ENCODE measurements around the gene ACOX1. TPM values are rescaled to one million over a fixed set of nuclear protein-coding genes. Genes with fewer than 3 reads are reported as not detected.
A peak's percentile ranks its signal among the peaks of the same experiment; 100 is the strongest.

ACOX1 gene
- total RNA-seq, 1 donor from 2014 or later = 64.6 TPM

- intact Hi-C loops (cut with DNase I) = no loop called here
- DNase-seq (ENCODE audit: low spot score) (no peak), ATAC-seq (no peak)
These were observed 28.0 kb downstream of the ACOX1 start for GRCh38 chr17:75950855-75951554.

- ATAC-seq (no peak), DNase-seq (ENCODE audit: low spot score) (no peak)
- intact Hi-C loops (cut with DNase I) = no loop called here
These were observed 28.5 kb downstream of the ACOX1 start for GRCh38 chr17:75950421-75950820.

GRCh38 chr17:75945211-75945610 lies 33.8 kb downstream of the ACOX1 start:
- no peak for ATAC-seq
- no peak for DNase-seq (ENCODE audit: low spot score)
- intact Hi-C loops (cut with DNase I) = no loop called here

GRCh38 chr17:75943491-75943890 lies 35.5 kb downstream of the ACOX1 start:
- ATAC-seq = no peak
- DNase-seq (ENCODE audit: low spot score) = no peak
- intact Hi-C loops (cut with DNase I) = no loop called here

- ATAC-seq (no peak), DNase-seq (ENCODE audit: low spot score) (no peak)
- intact Hi-C loops (cut with DNase I) = no loop called here
These were observed 36.5 kb downstream of the ACOX1 start for GRCh38 chr17:75942473-75942872.

- intact Hi-C loops (cut with DNase I) = no loop called here
- ATAC-seq = peak; percentile 14
- no peak for DNase-seq (ENCODE audit: low spot score)
These were observed 37.5 kb downstream of the ACOX1 start for GRCh38 chr17:75941442-75941819.

- ATAC-seq = peak; percentile 99
- intact Hi-C loops (cut with DNase I) = no loop called here
- DNase-seq (ENCODE audit: low spot score) = peak; percentile 94
These were observed 38.1 kb downstream of the ACOX1 start, which contains the start of gene FBF1 for GRCh38 chr17:75940727-75941441. Gene FBF1 (minus strand): TSS chr17:75941042. CDS start chr17:75938149, 2,893 bp downstream.

GRCh38 chr17:75937652-75938051 lies 41.3 kb downstream of the ACOX1 start:
- DNase-seq (ENCODE audit: low spot score) (no peak), ATAC-seq (no peak)
- intact Hi-C loops (cut with DNase I) = no loop called here

- ATAC-seq (no peak), DNase-seq (ENCODE audit: low spot score) (no peak)
- intact Hi-C loops (cut with DNase I) = no loop called here
These were observed 45.2 kb downstream of the ACOX1 start for GRCh38 chr17:75933808-75934207.

GRCh38 chr17:75932852-75933251 lies 46.1 kb downstream of the ACOX1 start:
- intact Hi-C loops (cut with DNase I) = no loop called here
- DNase-seq (ENCODE audit: low spot score) = no peak
- ATAC-seq = no peak

GRCh38 chr17:75931062-75931461 lies 47.9 kb downstream of the ACOX1 start:
- intact Hi-C loops (cut with DNase I) = no loop called here
- DNase-seq (ENCODE audit: low spot score) = no peak
- ATAC-seq = no peak

GRCh38 chr17:75927286-75927922 lies 51.6 kb downstream of the ACOX1 start:
- intact Hi-C loops (cut with DNase I) = no loop called here
- ATAC-seq (no peak), DNase-seq (ENCODE audit: low spot score) (no peak)

- no peak for ATAC-seq
- intact Hi-C loops (cut with DNase I) = no loop called here
- no peak for DNase-seq (ENCODE audit: low spot score)
These were observed 52.5 kb downstream of the ACOX1 start for GRCh38 chr17:75926456-75926855.

- ATAC-seq (no peak), DNase-seq (ENCODE audit: low spot score) (no peak)
- intact Hi-C loops (cut with DNase I) = no loop called here
These were observed 53.1 kb downstream of the ACOX1 start for GRCh38 chr17:75925912-75926311.

- intact Hi-C loops (cut with DNase I) = no loop called here
- no peak for ATAC-seq
- no peak for DNase-seq (ENCODE audit: low spot score)
These were observed 53.9 kb downstream of the ACOX1 start for GRCh38 chr17:75925103-75925502.

- ATAC-seq (no peak), DNase-seq (ENCODE audit: low spot score) (no peak)
- intact Hi-C loops (cut with DNase I) = no loop called here
These were observed 55.7 kb downstream of the ACOX1 start for GRCh38 chr17:75922963-75923874.

- DNase-seq (ENCODE audit: low spot score) = no peak
- no peak for ATAC-seq
- intact Hi-C loops (cut with DNase I) = no loop called here
These were observed 56.6 kb downstream of the ACOX1 start for GRCh38 chr17:75922173-75922961.

- ATAC-seq (no peak), DNase-seq (ENCODE audit: low spot score) (no peak)
- intact Hi-C loops (cut with DNase I) = no loop called here
These were observed 57.4 kb downstream of the ACOX1 start for GRCh38 chr17:75921596-75921995.
